PFSK-1 (cell line): ENCODE results near the gene VSIG10L2.

Experiments
- POLR2AphosphoS5 ChIP-seq: IDR thresholded peaks from 2 replicates; pipeline ENCODE4 v1.6.1; 2012; ENCODE audit warnings: low read depth, mild to moderate bottlenecking, control low read depth, low read length, moderate library complexity
- REST ChIP-seq, 2 experiments: IDR thresholded peaks; 2 replicates each; pipeline versions ENCODE4 v1.6.1 to v1.8.0; 2011 to 2012; ENCODE audit warnings: low read depth in 2 of 2, low read length in 2 of 2, control low read depth in 1 of 2, inconsistent platforms in 1 of 2, mild to moderate bottlenecking in 1 of 2, moderate library complexity in 1 of 2; ENCODE audit not compliant: insufficient read depth in 1 of 2
- TAF1 ChIP-seq: IDR thresholded peaks from 2 replicates; pipeline ENCODE4 v1.6.1; 2012; ENCODE audit warnings: low read length, control low read depth, borderline replicate concordance; ENCODE audit not compliant: insufficient read depth

- no peak for TF ChIP-seq POLR2AphosphoS5
- no peak for TF ChIP-seq REST (IDR thresholded peaks at IDR 0.05; ENCODE audit: insufficient read depth in 1 of 2, low read depth in 2 of 2, low read length in 2 of 2)
- no peak for TF ChIP-seq TAF1
Measured at GRCh38 chr11:125944350-125945010, 1.4 kb upstream of the VSIG10L2 start.
